HepG2 (cell line): ENCODE results near the gene STAT6. TPM values are rescaled to one million over a fixed set of nuclear protein-coding genes. Genes with fewer than 3 reads are reported as not detected.

Experiments used
- AKAP8 ChIP-seq: sonication (generic); formaldehyde crosslinking; IDR thresholded peaks from 2 replicates; pipeline ENCODE4 v1.5.1; 2020; ENCODE audit warnings: mild to moderate bottlenecking, missing genetic modification reagents
- FOXA1 ChIP-seq, 2 experiments: fragments of 450-650 bp in 1 of 2; sonication (generic) in 1 of 2; formaldehyde crosslinking in 1 of 2; IDR thresholded peaks; 2 replicates each; pipeline versions ENCODE4 v1.4.0 to v1.6.1; 2016 to 2020; ENCODE audit warnings: missing genetic modification reagents in 1 of 2
- HNF4G ChIP-seq, 2 experiments: sonication (generic) in 1 of 2; formaldehyde crosslinking in 1 of 2; IDR thresholded peaks; 2 replicates each; pipeline versions ENCODE4 v1.4.0 to v1.6.1; 2011 to 2020; ENCODE audit warnings: borderline replicate concordance in 2 of 2, low read depth in 2 of 2, mild to moderate bottlenecking in 2 of 2, low read length in 1 of 2, missing genetic modification reagents in 1 of 2, moderate library complexity in 1 of 2
- HNRNPL ChIP-seq: fragments of 200-400 bp; formaldehyde crosslinking; IDR thresholded peaks from 2 replicates; pipeline ENCODE4 v1.6.1; 2017; ENCODE audit warnings: mild to moderate bottlenecking, low read depth, low read length
- KDM2A ChIP-seq: sonication (generic); formaldehyde crosslinking; IDR thresholded peaks from 2 replicates; pipeline ENCODE4 v1.4.0; 2020; ENCODE audit warnings: low read depth, missing genetic modification reagents, borderline replicate concordance
- MBNL3 ChIP-seq: fragments of 250-450 bp; sonication (Bioruptor Pico); conservative IDR thresholded peaks from 2 replicates; pipeline ENCODE4 v1.8.0; 2022; ENCODE audit warnings: mild to moderate bottlenecking, inconsistent platforms
- NCOR1 ChIP-seq: fragments of 200-600 bp; sonication (generic); IDR thresholded peaks from 2 replicates; pipeline ENCODE4 v1.7.0; 2017; ENCODE audit warnings: antibody characterized with exemption, low read length, borderline replicate concordance
- NR3C1 ChIP-seq: sonication (generic); formaldehyde crosslinking; IDR thresholded peaks from 2 replicates; pipeline ENCODE4 v1.4.0; 2020; ENCODE audit warnings: missing genetic modification reagents
- SOX6 ChIP-seq, 2 experiments: fragments of 450-650 bp in 1 of 2; sonication (generic) in 1 of 2; formaldehyde crosslinking in 1 of 2; IDR thresholded peaks; 2 replicates each; pipeline versions ENCODE4 v1.4.0 to v1.6.1; 2017 to 2020; ENCODE audit warnings: antibody characterized with exemption in 1 of 2, mild to moderate bottlenecking in 1 of 2, missing genetic modification reagents in 1 of 2
- ZNF296 ChIP-seq: sonication (generic); formaldehyde crosslinking; conservative IDR thresholded peaks from 2 replicates; pipeline ENCODE4 v1.5.0; 2020; ENCODE audit warnings: mild to moderate bottlenecking, missing genetic modification reagents
- ZNF552 ChIP-seq: sonication (generic); formaldehyde crosslinking; IDR thresholded peaks from 2 replicates; pipeline ENCODE4 v1.9.0; 2022; ENCODE audit warnings: missing genetic modification reagents, mild to moderate bottlenecking, borderline replicate concordance
- ZNF75D ChIP-seq: sonication (generic); formaldehyde crosslinking; IDR thresholded peaks from 2 replicates; pipeline ENCODE4 v1.8.1; 2023; ENCODE audit warnings: missing genetic modification reagents, mild to moderate bottlenecking, borderline replicate concordance
- polyA plus RNA-seq, 8 experiments: library from polyadenylated mRNA; depleted of rRNA in 3 of 8; stranded (reverse) in 7 of 8; unstranded in 1 of 8; fragments of >200 nt; fragmentation: Illumina TruSeq in 4 of 8; extraction: Trizol in 4 of 8; gene quantifications; 2 replicates each; pipeline versions ENCODE4 v1.2.1 to v1.2.3, GENCODE V29; 2011 to 2016; ENCODE audit warnings: low read depth in 4 of 8, missing spikeins in 1 of 8, mixed read lengths in 1 of 8; ENCODE audit not compliant: insufficient read depth in 1 of 8
- total RNA-seq, 5 experiments: library from RNA; depleted of rRNA; stranded (reverse); fragments of >200 nt; fragmentation: Illumina TruSeq; extraction: Trizol; gene quantifications; 2 replicates each; pipeline ENCODE4 v1.2.3, GENCODE V29; 2016; ENCODE audit warnings: low read depth in 1 of 5
- TF ChIP-seq, protein P1 (sequence below): sonication (generic); formaldehyde crosslinking; IDR thresholded peaks from 2 replicates; pipeline ENCODE4 v1.5.1; 2020; ENCODE audit warnings: mild to moderate bottlenecking, missing genetic modification reagents
- TF ChIP-seq, protein P2 (sequence below): IDR thresholded peaks from 2 replicates; pipeline ENCODE4 v1.6.1; 2016
- TF ChIP-seq, protein P3 (sequence below): sonication (generic); formaldehyde crosslinking; IDR thresholded peaks from 2 replicates; pipeline ENCODE4 v1.4.0; 2020; ENCODE audit warnings: missing genetic modification reagents, borderline replicate concordance

The STAT6 gene
- total and polyA plus RNA-seq, 2 of the 13 experiments (the other 11 are each of a cell fraction or from before 2014, with no cell fraction given): 28.0 to 62.2 TPM

DNA sequence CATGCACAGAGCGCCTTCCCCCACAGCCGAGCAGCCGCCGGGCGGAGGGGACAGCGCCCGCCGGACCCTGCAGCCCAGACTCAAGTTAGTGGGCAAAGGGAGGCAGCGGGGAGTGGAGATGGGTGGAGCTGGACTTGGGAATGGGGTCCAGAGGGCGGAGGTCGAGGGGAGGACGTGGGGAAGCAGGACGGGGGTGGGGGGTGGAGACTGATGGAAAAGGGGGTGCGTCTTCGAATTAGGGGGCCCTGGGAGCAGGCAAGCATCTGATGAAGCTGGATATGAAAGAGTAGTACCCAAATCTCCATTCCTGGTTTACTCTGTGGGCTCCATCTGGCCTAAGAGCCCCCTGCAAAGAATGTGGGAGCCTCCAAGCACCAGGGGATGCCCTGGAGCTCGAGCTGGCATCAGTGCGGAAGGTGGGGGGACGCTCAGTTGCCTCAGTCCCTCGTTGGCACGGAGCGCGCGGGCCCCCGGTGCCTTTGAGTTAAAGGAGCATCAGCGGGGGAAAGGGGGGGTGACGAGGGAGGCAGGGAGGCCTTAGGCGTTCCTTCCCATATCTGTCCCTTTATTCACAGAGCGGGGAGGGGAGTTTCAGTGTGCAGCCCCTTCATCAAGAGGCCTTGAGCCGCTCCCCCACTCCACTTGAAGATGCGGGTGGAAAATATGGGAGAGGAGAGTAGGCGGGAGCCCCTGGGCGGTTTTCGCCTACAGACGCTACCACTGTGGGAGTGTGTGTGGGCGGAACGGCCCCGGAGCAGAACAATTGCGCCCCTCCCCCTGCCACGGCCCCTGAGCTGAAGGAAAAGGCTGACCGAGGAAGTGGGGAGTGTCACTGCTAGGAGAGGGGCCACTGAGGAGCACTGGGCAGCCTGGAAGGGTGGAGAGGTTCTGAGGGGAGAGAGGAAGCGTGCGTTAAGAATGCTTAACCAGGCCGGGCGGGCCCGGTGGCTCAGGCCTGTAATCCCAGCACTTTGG, 21.6 kb downstream of the STAT6 start (continued):
- TF ChIP-seq, protein P1, sequence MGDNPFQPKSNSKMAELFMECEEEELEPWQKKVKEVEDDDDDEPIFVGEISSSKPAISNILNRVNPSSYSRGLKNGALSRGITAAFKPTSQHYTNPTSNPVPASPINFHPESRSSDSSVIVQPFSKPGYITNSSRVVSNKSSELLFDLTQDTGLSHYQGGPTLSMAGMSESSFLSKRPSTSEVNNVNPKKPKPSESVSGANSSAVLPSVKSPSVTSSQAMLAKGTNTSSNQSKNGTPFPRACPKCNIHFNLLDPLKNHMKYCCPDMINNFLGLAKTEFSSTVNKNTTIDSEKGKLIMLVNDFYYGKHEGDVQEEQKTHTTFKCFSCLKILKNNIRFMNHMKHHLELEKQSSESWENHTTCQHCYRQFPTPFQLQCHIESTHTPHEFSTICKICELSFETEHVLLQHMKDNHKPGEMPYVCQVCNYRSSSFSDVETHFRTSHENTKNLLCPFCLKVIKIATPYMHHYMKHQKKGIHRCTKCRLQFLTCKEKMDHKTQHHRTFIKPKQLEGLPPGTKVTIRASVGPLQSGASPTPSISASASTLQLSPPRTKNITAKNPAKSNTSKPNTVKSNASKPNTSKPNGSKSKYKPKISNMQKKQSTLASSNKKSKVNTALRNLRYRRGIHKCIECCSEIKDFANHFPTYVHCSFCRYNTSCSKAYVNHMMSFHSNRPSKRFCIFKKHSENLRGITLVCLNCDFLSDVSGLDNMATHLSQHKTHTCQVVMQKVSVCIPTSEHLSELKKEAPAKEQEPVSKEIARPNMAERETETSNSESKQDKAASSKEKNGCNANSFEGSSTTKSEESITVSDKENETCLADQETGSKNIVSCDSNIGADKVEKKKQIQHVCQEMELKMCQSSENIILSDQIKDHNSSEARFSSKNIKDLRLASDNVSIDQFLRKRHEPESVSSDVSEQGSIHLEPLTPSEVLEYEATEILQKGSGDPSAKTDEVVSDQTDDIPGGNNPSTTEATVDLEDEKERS (CRISPR knock-in tag): no peak
- TF ChIP-seq KDM2A: 0 out of 2 replicates have a peak, but pooled peaks have one; percentile 50
- no peak for TF ChIP-seq FOXA1 (IDR thresholded peaks at IDR 0.05)
- TF ChIP-seq FOXA1 (CRISPR knock-in tag; IDR thresholded peaks at IDR 0.05): no peak
- no peak for TF ChIP-seq ZNF75D
- TF ChIP-seq HNRNPL: 0 out of 2 replicates have a peak, but pooled peaks have one; percentile 22
- TF ChIP-seq ZNF552 (CRISPR knock-in tag): no peak
- no peak for TF ChIP-seq SOX6 (IDR thresholded peaks at IDR 0.05)
- peak; percentile 25; the same call in 1 of the 2 replicates for TF ChIP-seq SOX6 (CRISPR knock-in tag; IDR thresholded peaks at IDR 0.05)
- peak; percentile 59 for TF ChIP-seq NCOR1
- TF ChIP-seq HNF4G (IDR thresholded peaks at IDR 0.05; ENCODE audit: borderline replicate concordance, low read depth, low read length): peak; percentile 60; the same call in 1 of the 2 replicates
- TF ChIP-seq HNF4G (CRISPR knock-in tag; IDR thresholded peaks at IDR 0.05; ENCODE audit: borderline replicate concordance, low read depth): no peak
- TF ChIP-seq, protein P2, sequence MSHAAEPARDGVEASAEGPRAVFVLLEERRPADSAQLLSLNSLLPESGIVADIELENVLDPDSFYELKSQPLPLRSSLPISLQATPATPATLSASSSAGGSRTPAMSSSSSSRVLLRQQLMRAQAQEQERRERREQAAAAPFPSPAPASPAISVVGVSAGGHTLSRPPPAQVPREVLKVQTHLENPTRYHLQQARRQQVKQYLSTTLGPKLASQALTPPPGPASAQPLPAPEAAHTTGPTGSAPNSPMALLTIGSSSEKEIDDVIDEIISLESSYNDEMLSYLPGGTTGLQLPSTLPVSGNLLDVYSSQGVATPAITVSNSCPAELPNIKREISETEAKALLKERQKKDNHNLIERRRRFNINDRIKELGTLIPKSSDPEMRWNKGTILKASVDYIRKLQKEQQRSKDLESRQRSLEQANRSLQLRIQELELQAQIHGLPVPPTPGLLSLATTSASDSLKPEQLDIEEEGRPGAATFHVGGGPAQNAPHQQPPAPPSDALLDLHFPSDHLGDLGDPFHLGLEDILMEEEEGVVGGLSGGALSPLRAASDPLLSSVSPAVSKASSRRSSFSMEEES: no peak
- TF ChIP-seq ZNF296 (CRISPR knock-in tag): 0 out of 2 replicates have a peak, but pooled peaks have one; percentile 57
- TF ChIP-seq MBNL3 (CRISPR knock-in tag): no peak
- TF ChIP-seq AKAP8 (CRISPR knock-in tag): no peak
- no peak for TF ChIP-seq NR3C1
- TF ChIP-seq, protein P3, sequence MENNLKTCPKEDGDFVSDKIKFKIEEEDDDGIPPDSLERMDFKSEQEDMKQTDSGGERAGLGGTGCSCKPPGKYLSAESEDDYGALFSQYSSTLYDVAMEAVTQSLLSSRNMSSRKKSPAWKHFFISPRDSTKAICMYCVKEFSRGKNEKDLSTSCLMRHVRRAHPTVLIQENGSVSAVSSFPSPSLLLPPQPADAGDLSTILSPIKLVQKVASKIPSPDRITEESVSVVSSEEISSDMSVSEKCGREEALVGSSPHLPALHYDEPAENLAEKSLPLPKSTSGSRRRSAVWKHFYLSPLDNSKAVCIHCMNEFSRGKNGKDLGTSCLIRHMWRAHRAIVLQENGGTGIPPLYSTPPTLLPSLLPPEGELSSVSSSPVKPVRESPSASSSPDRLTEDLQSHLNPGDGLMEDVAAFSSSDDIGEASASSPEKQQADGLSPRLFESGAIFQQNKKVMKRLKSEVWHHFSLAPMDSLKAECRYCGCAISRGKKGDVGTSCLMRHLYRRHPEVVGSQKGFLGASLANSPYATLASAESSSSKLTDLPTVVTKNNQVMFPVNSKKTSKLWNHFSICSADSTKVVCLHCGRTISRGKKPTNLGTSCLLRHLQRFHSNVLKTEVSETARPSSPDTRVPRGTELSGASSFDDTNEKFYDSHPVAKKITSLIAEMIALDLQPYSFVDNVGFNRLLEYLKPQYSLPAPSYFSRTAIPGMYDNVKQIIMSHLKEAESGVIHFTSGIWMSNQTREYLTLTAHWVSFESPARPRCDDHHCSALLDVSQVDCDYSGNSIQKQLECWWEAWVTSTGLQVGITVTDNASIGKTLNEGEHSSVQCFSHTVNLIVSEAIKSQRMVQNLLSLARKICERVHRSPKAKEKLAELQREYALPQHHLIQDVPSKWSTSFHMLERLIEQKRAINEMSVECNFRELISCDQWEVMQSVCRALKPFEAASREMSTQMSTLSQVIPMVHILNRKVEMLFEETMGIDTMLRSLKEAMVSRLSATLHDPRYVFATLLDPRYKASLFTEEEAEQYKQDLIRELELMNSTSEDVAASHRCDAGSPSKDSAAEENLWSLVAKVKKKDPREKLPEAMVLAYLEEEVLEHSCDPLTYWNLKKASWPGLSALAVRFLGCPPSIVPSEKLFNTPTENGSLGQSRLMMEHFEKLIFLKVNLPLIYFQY (CRISPR knock-in tag): no peak
